ENCODE results near the gene JPH4.
A peak's percentile ranks its signal among the peaks of the same experiment; 100 is the strongest.

Gene JPH4

GRCh38 chr14:23571701-23572523, 6.7 kb downstream of the JPH4 start:
- Mint-ChIP-seq H3K4me3 (no peak overlapping the region), H3K27me3 (ENCODE audit: low read depth, poor library complexity) (peaks cover 38% of the 10 kb centered on the region), H3K4me1 (peaks cover 62% of the 10 kb centered on the region), H3K9me3 (no peaks in the 10 kb centered on the region), H3K27ac (peak overlapping the region; percentile 23), H3K36me3 (ENCODE audit: low read depth) (peaks cover 10% of the 10 kb centered on the region)
- DNase-seq = no peak
- no peak for TF ChIP-seq CTCF (IDR thresholded peaks at IDR 0.05)

DNA sequence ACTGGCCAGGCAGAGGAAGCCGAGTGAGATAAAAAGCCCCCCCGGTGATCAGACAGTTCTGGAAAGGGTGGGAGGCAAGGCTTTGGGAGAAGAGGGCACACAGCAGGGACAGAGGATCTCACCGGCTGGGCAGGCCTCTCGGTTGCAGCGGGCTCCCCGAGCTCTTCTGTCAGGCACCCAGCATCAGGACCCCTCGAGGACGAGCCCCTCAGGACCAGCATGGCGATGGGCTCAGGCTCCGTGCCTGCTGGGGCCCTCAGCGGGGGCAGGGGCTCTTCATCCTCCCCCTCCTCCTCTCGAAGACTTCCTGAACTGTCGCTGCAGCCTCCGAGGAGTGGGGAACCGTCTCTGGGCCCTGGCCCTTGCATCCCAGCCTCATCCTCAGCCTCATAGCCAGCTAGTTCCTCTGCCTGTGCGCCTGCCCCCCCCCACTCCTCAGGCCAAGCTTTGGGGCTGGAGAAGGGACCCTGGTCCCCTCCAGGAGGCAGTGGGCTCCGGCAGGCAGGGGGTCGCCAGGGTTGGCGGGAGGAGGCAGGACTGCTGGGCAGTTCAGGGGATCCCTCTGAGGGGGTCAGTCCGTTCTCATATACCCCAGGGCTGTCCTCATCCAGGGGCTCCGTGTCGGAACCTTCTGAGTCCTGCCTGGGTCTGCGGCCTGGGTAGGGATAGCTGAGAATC, 7.6 kb downstream of the JPH4 start:
- Mint-ChIP-seq H3K9me3 (no peaks in the 10 kb centered on the region), H3K4me1 (peaks cover 62% of the 10 kb centered on the region), H3K27me3 (ENCODE audit: low read depth, poor library complexity) (peaks cover 29% of the 10 kb centered on the region), H3K36me3 (ENCODE audit: low read depth) (peaks cover 10% of the 10 kb centered on the region), H3K27ac (no peak overlapping the region), H3K4me3 (no peak overlapping the region)
- no peak for TF ChIP-seq CTCF (IDR thresholded peaks at IDR 0.05)
- no peak for DNase-seq

- peaks cover 62% of the 10 kb centered on the region for H3K4me1 Mint-ChIP-seq
- no peak overlapping the region for H3K4me3 Mint-ChIP-seq
- peaks cover under 1% of the 10 kb centered on the region for H3K36me3 Mint-ChIP-seq (ENCODE audit: low read depth)
- no peaks in the 10 kb centered on the region for H3K9me3 Mint-ChIP-seq
- no peak overlapping the region for H3K27ac Mint-ChIP-seq
- TF ChIP-seq CTCF (IDR thresholded peaks at IDR 0.05) = no peak
- DNase-seq = no peak
- peaks cover 18% of the 10 kb centered on the region for H3K27me3 Mint-ChIP-seq (ENCODE audit: low read depth, poor library complexity)
Observed at GRCh38 chr14:23569443-23570151, 9.0 kb downstream of the JPH4 start.

- Mint-ChIP-seq H3K27ac (peak overlapping the region; percentile 41), H3K27me3 (ENCODE audit: low read depth, poor library complexity) (peaks cover 10% of the 10 kb centered on the region), H3K36me3 (ENCODE audit: low read depth) (peaks cover 6% of the 10 kb centered on the region), H3K4me1 (peaks cover 60% of the 10 kb centered on the region), H3K9me3 (no peaks in the 10 kb centered on the region), H3K4me3 (peak overlapping the region; percentile 98)
- peak; percentile 56 for DNase-seq
- TF ChIP-seq CTCF (IDR thresholded peaks at IDR 0.05) = peak; percentile 40
Observed at GRCh38 chr14:23568600-23569331, 9.8 kb downstream of the JPH4 start.

DNA sequence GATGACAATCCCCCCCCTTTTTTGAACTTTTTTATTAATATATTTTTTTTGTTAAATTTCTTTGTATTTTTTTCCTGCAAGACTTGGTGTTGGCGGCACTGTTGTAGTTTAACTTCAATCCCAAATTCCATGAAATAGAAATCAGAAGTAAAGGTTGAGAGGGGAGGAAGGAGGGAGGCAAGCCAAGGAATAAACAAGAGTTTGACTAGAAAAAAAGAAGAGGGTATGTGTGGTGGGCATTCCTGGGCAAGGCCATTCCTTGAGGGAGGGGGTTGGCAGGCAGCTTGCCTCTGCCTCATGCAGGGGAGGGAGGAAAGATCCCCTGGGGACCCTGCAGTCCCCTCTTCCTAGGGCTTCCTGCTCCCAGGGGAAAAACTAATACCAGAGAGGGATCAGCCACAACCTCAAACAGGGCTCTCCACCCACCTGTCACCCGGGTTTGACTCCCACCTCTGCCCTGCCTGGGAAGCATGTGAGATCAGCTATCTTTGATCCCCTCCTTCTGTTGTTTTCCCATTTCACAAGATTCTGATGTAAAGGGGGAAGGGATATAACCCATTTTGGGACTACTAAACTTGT, 10.5 kb downstream of the JPH4 start:
- Mint-ChIP-seq H3K4me1 (peaks cover 56% of the 10 kb centered on the region), H3K27me3 (ENCODE audit: low read depth, poor library complexity) (peaks cover 3% of the 10 kb centered on the region), H3K36me3 (ENCODE audit: low read depth) (peaks cover 7% of the 10 kb centered on the region), H3K27ac (peak overlapping the region; percentile 41), H3K4me3 (peak overlapping the region; percentile 98), H3K9me3 (no peaks in the 10 kb centered on the region)
- no peak for DNase-seq
- no peak for TF ChIP-seq CTCF (IDR thresholded peaks at IDR 0.05)

Data from nephron progenitor cell (in vitro differentiated cells).